ENCODE results near the gene FAP. TPM values are rescaled to one million over a fixed set of nuclear protein-coding genes. Genes with fewer than 3 reads are reported as not detected.

Gene FAP
- total and polyA plus RNA-seq, 5 experiments from 2014 or later = not detected

- DNase-seq = no peak
- H3K27me3 Mint-ChIP-seq = peaks cover 2 to 14% (median 9%) of the 10 kb centered on the region in 5 donors
- ATAC-seq = no peak
- POLR2A ChIA-PET = no interaction called here
- no peak overlapping the region for H3K4me3 Mint-ChIP-seq
- peaks cover 0 to 1% (median 0%) of the 10 kb centered on the region in 3 donors for H3K36me3 Mint-ChIP-seq
- no peaks in the 10 kb centered on the region for H3K9me3 Mint-ChIP-seq
- no peak overlapping the region for H3K27ac Mint-ChIP-seq
- H3K4me1 Mint-ChIP-seq = peaks cover 0 to 13% (median 11%) of the 10 kb centered on the region in 4 donors
These were observed 14.2 kb upstream of the FAP start for GRCh38 chr2:162257425-162257824.

- H3K27ac Mint-ChIP-seq = no peak overlapping the region
- peaks cover 0 to 10% (median 7%) of the 10 kb centered on the region in 4 donors for H3K4me1 Mint-ChIP-seq
These were observed 13.3 kb upstream of the FAP start for GRCh38 chr2:162256591-162256991.

GRCh38 chr2:162254236-162254871 is 11.1 kb upstream of the FAP start:
- DNase-seq (no peak), ATAC-seq (no peak)
- peaks cover 0 to 5% (median 0%) of the 10 kb centered on the region in 3 donors for H3K36me3 Mint-ChIP-seq
- peaks cover 0 to 6% (median 2%) of the 10 kb centered on the region in 9 donors for H3K9me3 Mint-ChIP-seq
- H3K27ac Mint-ChIP-seq = no peak overlapping the region
- H3K4me1 Mint-ChIP-seq = no peaks in the 10 kb centered on the region
- no peak overlapping the region for H3K4me3 Mint-ChIP-seq
- peaks cover 2 to 20% (median 14%) of the 10 kb centered on the region in 5 donors for H3K27me3 Mint-ChIP-seq
- POLR2A ChIA-PET = no interaction called here

More at GRCh38 chr2:162256591-162256991, 13.3 kb upstream of the FAP start:
- Mint-ChIP-seq H3K36me3 (peaks cover 0 to 1% (median 0%) of the 10 kb centered on the region in 3 donors), H3K9me3 (no peaks in the 10 kb centered on the region), H3K4me3 (no peak overlapping the region), H3K27me3 (peaks cover 2 to 14% (median 9%) of the 10 kb centered on the region in 5 donors)
- DNase-seq (no peak), ATAC-seq (no peak)
- POLR2A ChIA-PET = no interaction called here

- no peak for ATAC-seq
- H3K27ac Mint-ChIP-seq = no peak overlapping the region
These were observed 10.2 kb upstream of the FAP start for GRCh38 chr2:162253435-162253834.

GRCh38 chr2:162252153-162252552 is 8.9 kb upstream of the FAP start:
- peaks cover 0 to 6% (median 0%) of the 10 kb centered on the region in 3 donors for H3K36me3 Mint-ChIP-seq
- POLR2A ChIA-PET = no interaction called here
- ATAC-seq = no peak

More at GRCh38 chr2:162253435-162253834, 10.2 kb upstream of the FAP start:
- Mint-ChIP-seq H3K27me3 (peaks cover 2 to 20% (median 10%) of the 10 kb centered on the region in 5 donors), H3K36me3 (peaks cover 0 to 5% (median 0%) of the 10 kb centered on the region in 3 donors), H3K4me3 (no peak overlapping the region), H3K4me1 (no peaks in the 10 kb centered on the region), H3K9me3 (peaks cover 0 to 6% (median 2%) of the 10 kb centered on the region in 9 donors)
- POLR2A ChIA-PET = no interaction called here
- DNase-seq = no peak

GRCh38 chr2:162245781-162246180 is 2.5 kb upstream of the FAP start:
- no peaks in the 10 kb centered on the region for H3K4me1 Mint-ChIP-seq
- DNase-seq (no peak), ATAC-seq (no peak)
- no peak overlapping the region for H3K4me3 Mint-ChIP-seq
- H3K27ac Mint-ChIP-seq = no peak overlapping the region
- peaks cover 0 to 5% (median 0%) of the 10 kb centered on the region in 3 donors for H3K36me3 Mint-ChIP-seq
- peaks cover 0 to 6% (median 2%) of the 10 kb centered on the region in 9 donors for H3K9me3 Mint-ChIP-seq
- peaks cover 7 to 13% (median 11%) of the 10 kb centered on the region in 5 donors for H3K27me3 Mint-ChIP-seq
- POLR2A ChIA-PET = no interaction called here

More at GRCh38 chr2:162252153-162252552, 8.9 kb upstream of the FAP start:
- no peak for DNase-seq
- peaks cover 2 to 13% (median 10%) of the 10 kb centered on the region in 5 donors for H3K27me3 Mint-ChIP-seq
- H3K27ac Mint-ChIP-seq = no peak overlapping the region
- H3K9me3 Mint-ChIP-seq = peaks cover 0 to 6% (median 2%) of the 10 kb centered on the region in 9 donors
- no peaks in the 10 kb centered on the region for H3K4me1 Mint-ChIP-seq
- H3K4me3 Mint-ChIP-seq = no peak overlapping the region

- DNase-seq = no peak
- Mint-ChIP-seq H3K27ac (no peak overlapping the region), H3K4me1 (no peaks in the 10 kb centered on the region), H3K27me3 (peaks cover 9 to 14% (median 12%) of the 10 kb centered on the region in 5 donors), H3K4me3 (no peak overlapping the region), H3K36me3 (peaks cover 0 to 4% (median 0%) of the 10 kb centered on the region in 3 donors), H3K9me3 (peaks cover 0 to 2% (median 0%) of the 10 kb centered on the region in 9 donors)
- POLR2A ChIA-PET = no interaction called here
- no peak for ATAC-seq
These were observed 1.8 kb upstream of the FAP start for GRCh38 chr2:162245061-162245460.

- Mint-ChIP-seq H3K4me1 (no peaks in the 10 kb centered on the region), H3K27ac (peak overlapping the region in 1 of 10 donors; percentile 46), H3K36me3 (peaks cover 0 to 2% (median 0%) of the 10 kb centered on the region in 3 donors), H3K27me3 (peaks cover 12 to 15% (median 14%) of the 10 kb centered on the region in 5 donors), H3K4me3 (no peak overlapping the region), H3K9me3 (no peaks in the 10 kb centered on the region)
- ATAC-seq (no peak), DNase-seq (no peak)
- POLR2A ChIA-PET = no interaction called here
These were observed 1.3 kb upstream of the FAP start for GRCh38 chr2:162244541-162245031.

- POLR2A ChIA-PET = no interaction called here
- H3K36me3 Mint-ChIP-seq = peaks cover 0 to 2% (median 0%) of the 10 kb centered on the region in 3 donors
- no peak for DNase-seq
- no peak overlapping the region for H3K4me3 Mint-ChIP-seq
- no peak for ATAC-seq
- H3K4me1 Mint-ChIP-seq = no peaks in the 10 kb centered on the region
- no peaks in the 10 kb centered on the region for H3K9me3 Mint-ChIP-seq
- no peak overlapping the region for H3K27ac Mint-ChIP-seq
- peaks cover 14 to 21% (median 18%) of the 10 kb centered on the region in 5 donors for H3K27me3 Mint-ChIP-seq
These were observed 470 bp upstream of the FAP start for GRCh38 chr2:162243715-162244114.

- Mint-ChIP-seq H3K4me3 (no peak overlapping the region), H3K36me3 (no peaks in the 10 kb centered on the region), H3K4me1 (no peaks in the 10 kb centered on the region), H3K27me3 (peaks cover 12 to 21% (median 15%) of the 10 kb centered on the region in 5 donors), H3K27ac (no peak overlapping the region), H3K9me3 (no peaks in the 10 kb centered on the region)
- DNase-seq (no peak), ATAC-seq (no peak)
- POLR2A ChIA-PET = no interaction called here
These were observed 512 bp downstream of the FAP start for GRCh38 chr2:162242586-162243280.

- Mint-ChIP-seq H3K27me3 (peaks cover 10 to 21% (median 18%) of the 10 kb centered on the region in 5 donors), H3K4me1 (no peaks in the 10 kb centered on the region), H3K9me3 (no peaks in the 10 kb centered on the region), H3K4me3 (no peak overlapping the region), H3K27ac (no peak overlapping the region), H3K36me3 (no peaks in the 10 kb centered on the region)
- no peak for DNase-seq
- POLR2A ChIA-PET = no interaction called here
- ATAC-seq = no peak
These were observed 1.7 kb downstream of the FAP start for GRCh38 chr2:162241571-162241970.

- DNase-seq = no peak
- H3K36me3 Mint-ChIP-seq = no peaks in the 10 kb centered on the region
- H3K4me1 Mint-ChIP-seq = no peaks in the 10 kb centered on the region
- peaks cover 0 to 3% (median 0%) of the 10 kb centered on the region in 9 donors for H3K9me3 Mint-ChIP-seq
- peaks cover 9 to 39% (median 15%) of the 10 kb centered on the region in 5 donors for H3K27me3 Mint-ChIP-seq
- ATAC-seq = no peak
- POLR2A ChIA-PET = no interaction called here
- H3K27ac Mint-ChIP-seq = no peak overlapping the region
- no peak overlapping the region for H3K4me3 Mint-ChIP-seq
These were observed 8.4 kb downstream of the FAP start for GRCh38 chr2:162234620-162235462.
